Muscle of back (tissue), 11 donors: ENCODE results near the gene PTPN2. TPM values are rescaled to one million over a fixed set of nuclear protein-coding genes. Genes with fewer than 3 reads are reported as not detected.
"Not testable (repeated sequence)": the region's sequence is repeated elsewhere in the genome, so short reads cannot be mapped to it uniquely, and the experiment has no call there.

Experiments used
- DNase-seq, 3 donors: peaks; one replicate each; pipeline versions ENCODE4 v3.0.0 to v3.0.0-alpha.2; 2013
- polyA plus RNA-seq, 10 donors: library from polyadenylated mRNA; unstranded; fragments of 120-200 nt; gene quantifications; one replicate each; pipeline ENCODE4 v1.2.1, GENCODE V29; 2013; ENCODE audit not compliant: insufficient read length in 10 of 10

The PTPN2 gene
- polyA plus RNA-seq, 10 donors = 21.4 to 37.7 (median 30.2) TPM

DNA sequence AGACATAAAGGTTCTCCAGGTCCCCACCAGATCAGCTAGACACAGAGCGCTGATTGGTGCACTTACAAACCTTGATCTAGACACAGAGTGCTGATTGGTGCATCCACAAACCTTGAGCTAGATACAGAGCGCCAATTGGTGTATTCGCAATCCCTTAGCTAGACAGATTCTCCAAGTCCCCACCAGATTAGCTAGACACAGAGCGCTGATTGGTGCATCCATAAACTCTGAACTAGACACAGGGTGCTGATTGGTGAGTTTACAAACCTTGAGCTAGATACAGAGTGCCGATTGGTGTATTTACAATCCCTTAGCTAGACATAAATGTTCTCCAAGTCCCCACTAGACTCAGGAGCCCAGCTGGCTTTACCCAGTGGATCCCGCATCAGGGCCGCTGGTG lies 107.6 kb downstream of the PTPN2 start:
- DNase-seq = not testable (repeated sequence)

DNA sequence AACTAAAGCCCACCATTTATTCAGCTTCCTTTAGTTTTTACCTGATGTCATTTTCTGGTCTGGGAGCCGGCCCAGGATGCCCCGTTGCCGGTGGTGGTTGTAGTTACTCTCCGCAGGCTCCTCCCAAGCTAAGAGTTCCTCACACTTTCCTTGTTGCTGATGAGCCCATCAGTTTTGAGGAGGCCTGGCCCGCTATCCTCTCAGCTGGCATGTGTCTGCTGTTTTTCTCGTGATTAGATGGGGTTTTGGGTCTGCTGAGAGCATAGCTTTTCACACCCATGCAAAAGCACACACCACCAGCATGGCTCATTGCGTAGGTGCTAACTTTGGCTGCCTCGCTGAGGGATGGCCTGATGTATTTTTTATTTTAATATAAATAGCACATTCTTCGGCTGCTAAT lies 109.1 kb downstream of the PTPN2 start:
- DNase-seq = no peak

DNA sequence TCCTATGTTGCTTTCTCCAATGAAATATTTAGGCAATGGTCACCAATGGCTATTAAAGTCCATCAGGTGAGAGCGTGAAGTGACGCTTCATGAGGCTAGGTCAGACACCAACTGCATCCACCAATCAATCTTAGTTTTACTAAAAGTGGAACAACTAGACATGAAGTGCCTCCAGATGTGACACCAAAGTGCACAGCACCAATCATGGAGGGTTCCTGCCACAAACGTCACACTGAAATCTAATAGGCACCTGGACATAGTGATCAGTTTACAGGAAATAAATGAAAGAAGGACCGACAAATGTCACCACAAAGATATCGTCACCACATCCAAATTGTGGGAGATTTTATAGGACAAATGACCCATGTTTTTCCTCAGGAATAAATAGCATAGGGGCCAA lies 110.7 kb downstream of the PTPN2 start:
- no peak for DNase-seq

DNA sequence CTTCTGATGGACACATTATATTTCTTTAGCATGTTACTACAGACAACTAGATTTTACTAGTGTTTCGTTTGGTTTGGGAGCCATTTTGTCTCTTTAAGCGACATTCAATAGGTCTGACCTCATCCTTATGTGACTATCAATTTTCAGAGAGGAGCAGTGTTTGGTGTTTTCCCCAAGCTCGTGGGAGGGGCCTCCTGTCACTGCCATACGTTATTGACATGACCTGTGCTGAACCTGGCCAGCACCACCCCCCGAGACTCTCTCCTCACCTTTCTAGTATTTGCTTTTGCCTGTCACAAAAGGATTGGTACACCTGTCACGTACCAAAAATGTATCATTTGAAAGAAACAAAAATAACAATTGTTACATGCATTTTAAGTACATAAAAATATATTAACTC lies 111.9 kb downstream of the PTPN2 start:
- DNase-seq = no peak

DNA sequence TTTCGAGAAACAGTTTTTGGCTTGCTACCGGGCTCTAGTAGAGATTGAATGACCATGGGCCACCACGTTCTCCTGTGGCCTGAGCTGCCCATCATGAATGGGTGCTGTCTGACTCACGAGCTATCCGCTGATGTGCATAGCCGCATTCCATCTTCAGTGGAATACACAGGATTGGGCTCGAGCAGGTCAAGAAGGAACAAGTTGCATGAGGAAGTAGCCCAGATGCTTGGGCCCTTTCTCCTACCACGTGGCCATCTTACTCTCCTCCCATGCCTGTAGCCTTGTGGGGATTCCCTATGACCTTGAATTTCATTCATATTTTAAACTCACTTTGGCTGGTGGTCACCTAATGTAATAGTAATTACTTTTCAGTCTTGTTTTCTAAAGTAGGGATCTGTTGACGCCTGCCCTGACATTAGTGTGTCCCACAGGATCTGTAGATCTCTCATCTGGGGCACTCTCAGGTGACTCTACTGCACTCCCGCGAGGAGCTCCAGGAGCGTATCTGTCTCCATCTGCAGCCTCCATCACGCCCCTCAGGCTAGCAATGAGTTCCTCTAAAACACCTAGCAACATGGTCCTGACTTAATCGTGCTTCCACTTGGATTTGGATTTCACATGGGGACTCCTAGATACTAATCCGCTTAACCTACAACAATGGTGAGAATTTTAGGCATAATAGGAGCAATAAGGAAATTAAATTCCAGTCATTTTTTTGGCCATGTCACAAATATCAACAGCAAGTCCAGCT lies 113.4 kb downstream of the PTPN2 start:
- no peak for DNase-seq

DNA sequence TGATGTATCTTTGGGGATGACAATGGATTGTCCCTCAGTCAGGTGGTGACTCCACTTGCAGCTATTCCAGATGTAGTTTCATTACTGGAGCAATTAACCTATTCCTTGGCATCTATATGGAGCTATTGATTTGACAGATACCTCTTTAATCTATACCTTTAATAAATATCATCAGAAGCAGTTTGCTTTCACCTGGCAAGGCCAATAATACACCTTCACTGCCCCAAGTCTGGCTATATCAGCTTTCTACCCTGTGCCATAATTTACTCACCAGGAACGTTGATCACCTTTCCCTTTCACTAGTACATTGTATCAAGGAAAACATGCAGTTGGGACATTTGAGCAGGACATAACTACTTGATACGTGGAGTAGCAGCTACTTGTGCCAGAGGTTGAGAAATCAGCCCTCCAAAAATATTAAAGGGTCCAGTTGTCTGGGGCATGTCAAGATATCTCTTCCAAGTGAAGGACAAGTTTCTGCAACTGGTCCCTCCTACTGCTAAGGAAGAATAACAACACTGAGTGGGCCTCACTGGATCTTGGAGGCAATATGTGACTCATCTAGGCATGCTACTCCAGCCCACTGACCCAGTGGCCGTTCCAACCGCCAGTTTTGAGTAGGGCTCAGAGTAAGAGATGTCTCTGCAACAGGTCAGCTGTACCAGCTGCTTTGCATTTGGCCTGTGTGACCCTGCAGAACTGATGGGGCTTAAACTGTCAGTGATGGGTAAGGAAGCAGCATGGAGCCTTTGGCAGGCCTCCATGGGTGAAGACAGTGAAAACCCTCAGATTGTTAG lies 114.2 kb downstream of the PTPN2 start:
- DNase-seq = no peak

DNA sequence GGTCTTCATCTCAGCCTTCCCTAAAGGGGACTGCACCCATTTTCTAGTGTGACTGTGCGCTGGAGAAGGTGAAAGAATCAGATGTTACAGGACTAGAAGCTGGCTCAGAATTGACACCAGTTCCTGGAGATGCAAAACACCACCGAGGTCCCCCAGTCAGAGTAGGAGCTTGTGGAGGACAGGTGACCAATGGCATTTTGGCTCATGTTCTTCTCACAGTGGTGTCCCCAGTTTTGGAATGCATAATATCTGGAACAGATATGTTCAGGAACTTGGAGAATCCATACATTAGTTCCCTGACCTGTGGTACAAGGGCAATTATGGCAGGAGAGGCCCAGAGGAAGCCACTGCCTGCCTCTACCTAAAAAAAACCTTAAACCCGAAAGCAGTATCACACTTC lies 114.9 kb downstream of the PTPN2 start:
- DNase-seq = no peak

DNA sequence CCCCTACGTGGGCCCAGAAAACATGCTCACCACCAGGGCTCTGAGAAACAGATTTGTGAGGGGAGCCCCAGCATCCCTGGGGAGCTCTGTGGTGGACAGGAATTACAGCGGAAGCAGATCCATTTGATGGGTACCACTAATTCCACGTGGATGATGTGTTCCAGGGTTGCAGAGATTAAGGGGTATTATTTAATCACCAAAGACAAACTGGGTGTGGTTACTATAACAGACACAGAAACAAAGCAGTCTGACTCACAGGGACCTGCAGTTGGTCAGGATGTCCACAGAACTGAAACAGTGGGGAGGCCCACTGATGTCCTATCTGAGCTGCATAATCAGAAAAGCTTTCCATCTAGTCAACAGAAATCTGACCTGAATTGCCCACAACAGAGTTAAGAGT lies 115.4 kb downstream of the PTPN2 start:
- DNase-seq = no peak

DNA sequence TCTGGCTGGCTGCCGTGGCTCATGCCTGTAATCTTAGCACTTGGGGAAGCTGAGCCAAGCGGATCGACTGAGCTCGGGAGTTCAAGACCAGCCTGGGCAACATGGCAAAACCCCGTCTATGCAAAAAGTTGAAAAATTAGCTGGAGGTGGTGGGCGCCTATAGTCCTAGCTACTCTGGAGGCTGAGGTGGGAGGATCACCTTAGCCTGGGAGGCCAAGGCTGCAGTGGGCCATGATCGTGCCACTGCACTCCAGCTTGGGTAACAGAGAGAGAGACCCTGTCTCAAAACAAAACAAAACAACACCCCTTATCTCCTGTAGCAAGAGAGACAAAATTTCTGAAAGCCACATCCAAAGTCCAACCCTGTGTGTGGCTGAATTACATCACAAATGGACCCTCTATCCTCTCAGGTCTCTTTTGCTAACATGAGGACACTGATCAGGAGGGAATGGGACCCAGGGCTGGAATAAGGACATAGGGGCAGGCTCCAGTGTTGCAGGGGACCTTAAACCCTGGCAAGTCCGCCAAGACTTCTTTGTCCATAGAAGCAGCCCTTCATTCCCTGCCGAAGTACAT lies 116.4 kb downstream of the PTPN2 start:
- DNase-seq = no peak

DNA sequence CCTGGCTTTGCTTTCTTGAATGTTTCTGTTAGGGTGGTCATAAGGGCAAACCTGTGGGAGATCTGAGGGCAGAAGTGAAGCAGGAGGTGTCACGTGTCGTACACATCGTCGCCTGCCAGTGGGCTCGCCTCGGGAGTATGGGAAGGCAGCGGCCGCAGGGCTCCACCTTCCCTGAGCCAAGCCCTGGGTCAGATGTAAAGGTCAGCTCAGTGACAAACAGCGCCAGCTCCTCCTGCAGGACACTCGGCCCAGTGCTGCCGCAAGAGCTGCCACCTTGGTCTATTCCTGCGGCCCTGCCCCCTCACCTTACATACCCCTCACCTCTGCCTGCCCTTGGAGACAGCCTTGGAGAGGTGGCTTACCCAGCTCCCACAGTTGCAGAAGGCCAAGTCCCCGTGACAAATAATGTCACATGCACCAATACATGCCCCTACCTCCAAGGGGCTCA lies 117.0 kb downstream of the PTPN2 start:
- DNase-seq = no peak

DNA sequence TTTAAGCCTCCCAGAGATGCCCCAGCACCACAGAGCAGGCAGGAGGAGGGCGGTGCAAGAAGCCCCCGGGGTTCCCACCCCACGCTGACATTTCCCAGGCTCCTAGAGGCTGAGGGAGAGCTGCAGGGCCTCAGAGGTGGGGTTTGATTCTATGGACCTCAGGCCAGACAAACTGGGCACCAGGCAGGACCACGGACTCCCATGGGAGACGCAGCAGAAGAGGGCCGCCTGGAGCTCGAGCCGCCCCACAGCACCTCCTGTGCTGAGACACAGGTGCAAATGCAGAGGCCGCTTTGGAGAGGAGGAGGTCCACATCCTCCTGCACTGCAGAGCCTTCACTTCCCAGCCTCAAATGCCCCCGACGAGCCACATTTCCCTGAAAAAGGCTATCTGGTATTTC lies 118.5 kb downstream of the PTPN2 start:
- DNase-seq = no peak

DNA sequence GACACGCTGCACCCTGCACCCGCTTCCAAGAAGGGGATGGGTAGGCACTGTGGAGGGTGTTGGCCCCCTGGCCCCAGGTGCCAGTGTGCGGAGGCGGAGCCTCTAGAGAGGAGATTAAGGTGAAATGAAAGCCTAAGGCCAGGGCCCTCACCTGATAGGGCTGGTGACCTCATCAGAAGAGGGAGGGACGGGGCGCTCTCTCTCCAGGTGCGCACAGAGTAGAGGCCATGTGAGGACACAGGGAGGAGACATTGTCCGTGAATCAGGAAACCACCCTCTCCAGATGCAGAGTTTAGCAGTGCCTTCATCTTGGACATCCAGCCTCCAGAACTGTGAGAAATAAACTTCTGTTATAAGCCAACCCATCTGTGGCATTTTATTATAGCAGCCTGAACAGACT lies 118.9 kb downstream of the PTPN2 start:
- DNase-seq = no peak

DNA sequence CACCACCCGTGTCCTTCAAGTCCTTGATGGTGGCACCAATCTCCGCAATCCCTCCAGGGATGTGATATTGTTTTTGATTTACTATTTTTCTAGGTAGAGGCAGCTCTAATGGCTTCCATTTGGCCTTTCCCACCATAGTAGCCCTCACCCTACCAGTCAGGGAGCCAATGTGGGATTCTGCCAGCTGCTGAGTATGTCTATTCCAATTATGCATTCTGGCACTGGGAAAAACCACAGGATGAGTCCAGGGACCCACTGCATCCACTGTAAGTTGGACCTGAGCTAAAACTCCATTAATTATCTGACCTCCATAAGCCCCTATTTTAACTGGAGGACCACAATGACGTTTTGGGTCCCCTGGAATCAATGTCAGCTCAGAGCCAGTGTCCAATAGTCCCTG lies 125.5 kb downstream of the PTPN2 start:
- DNase-seq = not testable (repeated sequence)

DNA sequence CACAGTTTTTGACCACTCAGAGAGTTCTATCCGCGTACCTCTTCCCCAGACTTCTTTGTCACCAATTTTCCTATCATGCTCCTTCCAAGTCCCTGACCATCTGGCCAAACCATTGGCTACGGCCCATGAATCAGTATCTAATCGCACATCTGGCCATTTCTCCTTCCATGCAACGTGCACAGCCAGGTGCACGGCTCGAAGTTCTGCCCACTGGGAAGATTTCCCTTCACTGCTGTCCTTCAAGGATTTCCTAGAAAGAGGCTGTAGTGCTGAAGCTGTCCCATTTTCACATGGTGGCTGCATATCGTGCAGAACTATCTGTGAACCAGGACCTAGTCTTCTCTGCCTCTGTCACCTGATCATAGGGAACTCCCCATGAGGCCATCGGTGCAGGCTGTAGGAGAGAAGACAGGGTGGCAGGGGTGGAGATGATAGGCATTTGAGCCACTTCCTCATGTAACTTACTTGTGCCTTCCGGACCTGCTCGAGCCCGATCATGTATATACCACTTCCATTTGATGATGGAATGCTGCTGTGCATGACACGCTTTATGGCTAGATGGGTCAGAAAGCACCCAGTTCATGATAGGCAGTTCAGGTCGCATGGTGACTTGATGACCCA lies 127.3 kb downstream of the PTPN2 start:
- not testable (repeated sequence) for DNase-seq

DNA sequence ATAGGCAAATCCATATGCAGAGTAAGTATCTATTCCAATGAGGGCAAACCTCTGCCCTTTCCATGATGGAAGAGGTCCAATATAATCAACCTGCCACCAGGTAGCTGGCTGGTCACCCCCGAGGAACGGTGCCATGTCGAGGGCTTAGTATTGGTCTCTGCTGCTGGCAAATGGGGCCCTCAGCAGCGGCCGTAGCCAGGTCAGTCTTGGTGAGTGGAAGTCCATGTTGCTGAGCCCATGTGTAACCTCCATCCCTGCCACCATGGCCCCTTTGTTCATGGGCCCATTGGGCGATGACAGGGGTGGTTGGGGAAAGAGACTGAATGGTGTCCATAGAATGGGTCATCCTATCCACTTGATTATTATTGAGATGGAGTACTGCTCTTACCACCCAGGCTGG lies 128.4 kb downstream of the PTPN2 start:
- not testable (repeated sequence) for DNase-seq

DNA sequence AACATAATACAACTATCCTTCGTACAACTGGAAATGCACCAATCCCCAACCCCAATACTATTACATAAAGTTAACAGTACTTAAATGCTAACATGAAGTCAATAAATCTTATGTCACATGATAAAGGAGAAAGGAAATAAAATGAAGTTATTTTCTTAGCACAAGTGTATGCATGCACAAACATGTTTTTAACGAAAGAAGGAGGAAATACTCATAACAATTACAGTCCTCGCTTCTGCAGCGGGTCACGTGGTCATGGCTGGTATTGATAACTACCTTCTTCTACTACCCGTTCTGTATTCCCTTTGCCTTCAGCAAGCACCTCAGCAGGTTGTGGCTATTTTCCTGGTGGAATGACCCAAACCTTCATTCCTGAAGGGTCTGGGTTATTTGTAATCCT lies 129.5 kb downstream of the PTPN2 start:
- DNase-seq = no peak

DNA sequence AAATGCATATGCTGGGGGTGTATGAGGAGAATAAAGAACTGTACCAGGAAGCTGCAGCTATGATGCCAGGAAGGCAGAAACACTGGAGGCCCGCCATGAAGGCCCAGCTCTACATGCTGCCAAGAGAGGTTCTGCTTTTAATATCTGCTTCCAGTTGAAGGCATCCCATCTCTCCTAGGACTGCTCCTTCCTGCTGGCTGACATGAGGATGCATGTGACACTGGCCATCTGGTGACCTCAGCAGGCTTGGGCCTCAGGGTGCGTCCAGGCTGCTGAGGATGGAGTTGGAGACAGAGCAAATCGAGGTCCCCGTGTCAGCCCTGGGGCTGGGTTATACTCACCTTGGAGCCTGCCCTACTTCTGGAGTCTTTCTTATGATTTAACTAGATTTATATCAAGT lies 132.1 kb downstream of the PTPN2 start:
- DNase-seq = no peak

DNA sequence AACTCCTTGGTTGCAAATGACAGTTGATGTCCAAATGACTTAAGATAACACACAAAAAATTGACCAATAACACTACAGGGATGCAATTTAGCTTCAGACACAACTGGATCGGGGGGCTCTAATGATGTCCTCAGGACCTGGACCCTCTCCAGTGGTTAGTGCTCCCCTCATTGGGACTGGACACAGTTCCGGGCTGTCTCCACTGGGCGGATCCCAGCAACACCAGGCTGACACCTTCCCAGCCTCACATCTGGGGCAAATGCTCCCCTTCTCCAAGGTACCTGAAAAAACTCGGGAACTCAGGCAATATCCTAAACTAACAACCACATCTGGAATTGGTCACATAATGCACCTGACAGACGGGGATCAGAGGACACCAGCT lies 132.5 kb downstream of the PTPN2 start:
- no peak for DNase-seq

DNA sequence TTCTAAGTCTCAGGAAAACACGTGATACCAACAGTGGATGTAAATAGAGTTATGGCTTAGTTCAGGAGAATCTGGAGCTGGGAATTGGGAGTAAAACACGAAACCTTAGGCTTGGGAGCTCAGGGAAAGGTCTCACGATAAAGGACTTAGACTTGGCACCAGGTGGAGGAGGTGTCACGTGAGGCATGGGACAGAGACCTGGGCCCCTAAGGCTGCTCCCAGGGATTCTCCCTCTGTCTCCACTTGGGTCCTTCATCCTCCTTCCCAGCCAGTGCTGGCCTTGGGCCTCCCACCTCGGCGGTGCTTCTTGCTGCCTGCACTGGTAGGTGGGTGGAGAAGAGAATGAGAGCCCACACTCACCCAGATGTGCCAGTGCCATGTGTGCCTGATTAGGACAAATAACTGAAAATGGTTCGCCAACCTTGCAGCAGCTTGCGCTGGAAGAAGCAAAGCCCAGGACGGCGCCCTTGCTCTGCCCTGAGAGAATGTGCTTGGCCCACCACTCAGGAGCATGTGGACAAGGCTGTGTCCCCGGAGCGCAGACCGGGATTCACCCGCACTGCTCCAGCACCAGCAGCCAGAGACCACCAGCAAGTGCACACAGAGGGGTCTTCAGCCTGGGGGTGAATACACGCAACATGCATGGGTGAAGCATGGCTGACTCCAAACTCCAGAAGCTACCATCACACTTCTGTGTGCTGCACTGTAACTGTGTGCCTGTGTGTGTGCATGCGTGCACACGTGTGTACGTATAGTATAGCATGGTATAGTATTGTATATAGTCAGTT lies 133.1 kb downstream of the PTPN2 start:
- DNase-seq = no peak

DNA sequence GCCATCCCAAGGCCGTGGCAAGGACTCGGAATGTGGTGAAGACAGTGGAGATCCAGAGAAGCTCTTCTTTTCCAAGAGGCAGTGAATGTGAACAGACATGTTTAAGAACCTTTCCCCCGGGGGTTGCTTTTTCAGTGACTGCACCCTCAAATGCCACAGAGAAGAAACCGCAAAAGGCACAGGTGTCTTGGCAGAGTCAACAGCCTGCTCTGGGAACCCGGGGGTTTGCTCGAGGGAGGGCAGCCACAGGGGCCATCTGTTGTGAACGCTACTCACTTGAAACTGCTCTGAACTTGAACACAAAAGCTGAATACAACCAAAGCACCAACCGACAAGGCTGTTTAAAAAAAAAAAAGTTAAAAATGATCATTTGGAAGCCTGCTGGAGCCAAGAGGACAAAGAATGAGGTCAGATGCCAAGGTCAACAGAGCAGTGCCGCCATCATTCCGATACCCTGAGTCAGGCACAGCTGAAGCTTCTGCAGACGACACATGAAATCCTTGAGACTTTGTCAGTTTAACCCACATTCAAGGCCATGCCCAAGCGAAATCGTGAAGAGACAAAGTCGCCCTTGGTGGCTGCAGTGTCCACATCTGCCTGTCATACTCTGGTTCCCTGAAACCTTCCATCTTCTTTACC lies 133.8 kb downstream of the PTPN2 start:
- DNase-seq = no peak

DNA sequence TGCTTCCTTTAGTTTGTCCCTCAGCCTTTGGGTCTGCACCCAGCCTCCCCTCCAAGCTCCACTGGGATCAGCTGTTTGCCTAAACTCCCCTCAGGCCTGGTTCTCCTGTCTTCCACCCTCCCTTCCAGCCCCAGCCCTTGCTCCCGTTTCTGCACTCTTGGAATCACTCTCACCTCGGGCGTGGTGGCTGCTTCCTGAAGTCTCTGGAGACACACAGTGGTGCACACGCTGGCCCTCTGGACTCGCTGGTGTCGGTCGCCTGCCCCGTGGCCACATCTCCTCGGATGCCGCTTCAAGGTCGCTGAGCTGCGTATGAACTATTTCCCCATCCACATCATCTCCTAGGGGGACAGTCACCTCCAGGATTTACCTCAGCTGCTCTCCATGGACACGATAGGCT lies 134.9 kb downstream of the PTPN2 start:
- no peak for DNase-seq
